Brain microvascular endothelial cell (primary cell): ENCODE data around the gene MSX2.

Experiments
- DNase-seq: peaks from one replicate; pipeline ENCODE4 v3.0.0-alpha.2; 2020
- H3K27ac ChIP-seq: fragments of 250-450 bp; sonication (Bioruptor Pico); 2 replicates; pipeline ENCODE4 v1.5.1; 2020; ENCODE audit warnings: mild to moderate bottlenecking, moderate library complexity
- H3K27me3 ChIP-seq: fragments of 250-450 bp; sonication (Bioruptor Pico); replicated peaks from 2 replicates; pipeline ENCODE4 v1.5.1; 2020; ENCODE audit warnings: mild to moderate bottlenecking
- H3K36me3 ChIP-seq: fragments of 250-450 bp; sonication (Bioruptor Pico); replicated peaks from 2 replicates; pipeline ENCODE4 v1.5.1; 2020; ENCODE audit warnings: mild to moderate bottlenecking
- H3K4me3 ChIP-seq: 2 replicates; pipeline ENCODE4 v1.5.1; 2011; ENCODE audit warnings: low read depth, mild to moderate bottlenecking, control low read depth, low read length, moderate library complexity
- CTCF ChIP-seq: IDR thresholded peaks from 2 replicates; pipeline ENCODE4 v1.5.1; 2011; ENCODE audit warnings: low read depth, mild to moderate bottlenecking, moderate library complexity, low read length, control low read depth, inconsistent platforms; ENCODE audit errors: missing control alignments
- in situ Hi-C: cut with HindIII; loops from 2 replicates; pipeline ENCODE4 v1.10.0; 2017; ENCODE audit warnings: low sequenced_read_pairs, low pct_ligation_motif_present

The MSX2 gene

GRCh38 chr5:174729075-174729680 lies 4.8 kb downstream of the MSX2 start:
- DNase-seq: no peak
- TF ChIP-seq CTCF: no peak
- Histone ChIP-seq H3K27me3 (no peaks in the 10 kb centered on the region), H3K4me3 (no peak overlapping the region), H3K36me3 (no peaks in the 10 kb centered on the region), H3K27ac (no peak overlapping the region)
- in situ Hi-C loops: no loop called here

GRCh38 chr5:174731214-174732035 lies 7.0 kb downstream of the MSX2 start:
- Histone ChIP-seq H3K36me3 (no peaks in the 10 kb centered on the region), H3K4me3 (no peak overlapping the region), H3K27ac (no peak overlapping the region), H3K27me3 (peaks cover 14% of the 10 kb centered on the region)
- in situ Hi-C loops: no loop called here
- no peak for DNase-seq
- TF ChIP-seq CTCF: no peak

GRCh38 chr5:174732036-174733020 lies 7.9 kb downstream of the MSX2 start:
- Histone ChIP-seq H3K27ac (no peak overlapping the region), H3K27me3 (peaks cover 14% of the 10 kb centered on the region), H3K36me3 (no peaks in the 10 kb centered on the region), H3K4me3 (no peak overlapping the region)
- no peak for TF ChIP-seq CTCF
- DNase-seq: no peak
- in situ Hi-C loops: no loop called here

- Histone ChIP-seq H3K36me3 (no peaks in the 10 kb centered on the region), H3K27me3 (peaks cover 14% of the 10 kb centered on the region)
- in situ Hi-C loops: no loop called here
Observed at GRCh38 chr5:174733091-174733690, 8.8 kb downstream of the MSX2 start.

More at GRCh38 chr5:174733091-174733690, 8.8 kb downstream of the MSX2 start:
- no peak for DNase-seq
- H3K4me3 ChIP-seq: no peak overlapping the region
- no peak overlapping the region for H3K27ac ChIP-seq
- TF ChIP-seq CTCF: no peak
